ENCODE measurements around the gene TXNDC16.

TXNDC16 gene

DNA sequence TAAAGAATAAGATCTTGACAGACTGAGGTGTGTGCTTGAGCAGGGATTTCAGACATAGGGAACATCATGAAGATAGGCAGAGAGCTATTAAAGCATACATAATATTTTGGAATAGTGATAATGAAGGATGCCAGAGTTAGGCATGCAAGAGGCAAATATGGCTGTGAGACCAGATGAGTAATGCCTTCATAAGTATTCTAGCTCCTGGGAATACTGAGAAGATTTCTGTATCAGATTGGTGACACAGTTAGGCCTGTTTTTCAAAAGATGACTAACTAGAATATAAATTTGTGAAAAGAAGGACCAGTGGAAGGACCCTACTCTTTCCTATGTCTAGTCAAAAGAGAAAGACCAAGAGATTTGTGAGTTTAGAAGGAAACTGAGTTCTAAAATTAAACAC, 108.8 kb downstream of the TXNDC16 start:
- no peak for DNase-seq

DNA sequence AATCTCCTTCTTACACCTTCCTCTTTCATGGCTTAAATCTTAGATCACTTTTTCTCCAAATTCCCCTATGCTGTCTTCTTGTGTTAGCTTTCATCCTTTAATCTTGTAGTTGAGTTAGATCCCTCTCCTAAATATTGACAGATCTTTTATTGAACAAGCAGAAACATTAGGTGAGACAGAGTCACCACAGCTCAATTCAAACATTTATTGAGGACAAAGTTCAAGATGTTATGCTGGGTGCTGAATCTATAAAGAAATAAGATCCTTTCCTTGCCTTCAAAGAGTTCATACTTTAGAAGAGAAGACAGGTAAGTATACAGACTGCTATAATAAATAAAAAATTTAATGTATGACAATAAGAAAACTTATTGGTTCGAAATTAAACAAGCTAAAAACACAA, 109.7 kb downstream of the TXNDC16 start:
- no peak for DNase-seq

GRCh38 chr14:52442166-52442565, 110.1 kb downstream of the TXNDC16 start:
- no peak for DNase-seq

DNA sequence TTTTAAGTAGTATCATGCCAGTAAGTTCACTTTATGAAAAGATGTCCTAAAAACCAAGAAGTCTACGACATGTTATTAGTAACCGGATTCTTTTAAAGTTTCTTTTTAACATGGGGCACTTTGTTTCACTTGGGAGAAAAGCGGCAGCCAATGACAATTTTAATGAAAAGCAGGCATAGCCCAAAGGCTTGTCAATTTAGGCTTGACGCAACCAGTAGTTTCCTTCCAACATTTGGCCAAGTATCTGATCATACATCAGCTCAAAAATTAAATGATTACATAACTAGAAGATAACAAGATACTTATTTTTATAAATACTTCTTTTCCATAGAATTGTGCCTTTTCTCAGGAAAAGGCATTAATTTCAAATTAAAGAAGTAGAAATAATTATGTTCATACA, 112.8 kb downstream of the TXNDC16 start:
- no peak for DNase-seq

DNA sequence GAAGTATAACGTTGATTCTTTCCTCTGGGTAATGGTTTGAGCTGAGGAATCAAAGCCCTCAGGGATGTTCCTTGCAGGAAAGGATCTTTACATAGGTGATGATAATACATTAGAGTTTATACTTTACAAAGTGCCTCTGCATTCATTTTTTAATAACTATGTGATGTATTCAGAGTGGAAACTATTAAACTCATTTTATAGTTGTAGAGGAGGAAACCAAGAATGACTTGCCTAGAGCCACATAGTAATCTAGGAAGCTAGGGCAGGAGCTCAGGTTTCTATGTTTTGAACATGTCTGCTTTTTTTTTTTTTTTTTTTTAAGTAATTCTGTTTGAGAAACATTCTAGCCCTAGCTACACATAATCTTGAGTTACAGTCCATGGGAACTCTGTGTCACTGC, 117.3 kb downstream of the TXNDC16 start:
- DNase-seq, result no peak

DNA sequence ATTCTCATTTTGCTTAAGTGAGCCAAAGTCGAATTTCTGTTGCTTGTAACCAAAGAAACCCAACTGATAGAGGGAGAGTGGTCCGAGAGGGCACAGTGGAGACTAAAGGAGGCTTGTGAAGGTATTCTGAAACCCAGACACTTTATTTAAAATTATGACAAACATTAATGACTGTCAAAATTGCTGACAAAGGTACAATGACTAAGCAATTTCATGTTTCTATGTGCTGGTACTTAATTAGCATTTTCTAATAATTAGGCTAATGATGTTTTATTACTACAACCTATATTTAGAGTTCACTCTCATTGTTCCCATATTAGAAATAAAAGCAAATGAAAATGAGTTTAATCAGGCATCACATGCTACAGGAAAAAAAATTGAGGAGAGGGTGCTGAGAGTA, 121.8 kb downstream of the TXNDC16 start:
- no peak for DNase-seq

GRCh38 chr14:52429451-52429850, 122.9 kb downstream of the TXNDC16 start:
- no peak for DNase-seq

DNA sequence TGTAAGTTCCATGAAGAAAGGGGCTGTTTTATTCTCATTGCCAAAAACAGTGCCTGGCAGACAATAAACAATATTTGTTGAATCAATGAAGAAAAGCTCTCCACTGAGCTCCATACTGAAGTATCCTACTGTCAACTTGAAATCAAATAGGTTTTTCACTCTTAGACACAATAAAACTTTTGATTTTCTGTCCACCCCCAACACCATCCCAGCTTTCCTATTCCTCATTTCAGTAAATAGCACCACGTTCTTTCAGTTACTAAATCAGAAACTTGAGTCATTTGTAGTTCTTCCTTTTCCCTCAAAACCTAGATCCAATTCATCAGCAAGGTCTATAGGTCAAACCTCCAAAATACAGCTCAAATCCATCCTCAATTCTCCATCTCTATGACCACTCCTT, 124.8 kb downstream of the TXNDC16 start:
- no peak for DNase-seq

- no peak for DNase-seq
Observed at GRCh38 chr14:52422650-52423356, 129.5 kb downstream of the TXNDC16 start.

- no peak for DNase-seq
Observed at GRCh38 chr14:52417139-52417538, 135.2 kb downstream of the TXNDC16 start.

- DNase-seq, result no peak
Observed at GRCh38 chr14:52413729-52414408, 138.4 kb downstream of the TXNDC16 start.

GRCh38 chr14:52412426-52412825, 139.9 kb downstream of the TXNDC16 start:
- DNase-seq, result no peak

GRCh38 chr14:52405314-52405713, 147.0 kb downstream of the TXNDC16 start:
- DNase-seq, result no peak

DNA sequence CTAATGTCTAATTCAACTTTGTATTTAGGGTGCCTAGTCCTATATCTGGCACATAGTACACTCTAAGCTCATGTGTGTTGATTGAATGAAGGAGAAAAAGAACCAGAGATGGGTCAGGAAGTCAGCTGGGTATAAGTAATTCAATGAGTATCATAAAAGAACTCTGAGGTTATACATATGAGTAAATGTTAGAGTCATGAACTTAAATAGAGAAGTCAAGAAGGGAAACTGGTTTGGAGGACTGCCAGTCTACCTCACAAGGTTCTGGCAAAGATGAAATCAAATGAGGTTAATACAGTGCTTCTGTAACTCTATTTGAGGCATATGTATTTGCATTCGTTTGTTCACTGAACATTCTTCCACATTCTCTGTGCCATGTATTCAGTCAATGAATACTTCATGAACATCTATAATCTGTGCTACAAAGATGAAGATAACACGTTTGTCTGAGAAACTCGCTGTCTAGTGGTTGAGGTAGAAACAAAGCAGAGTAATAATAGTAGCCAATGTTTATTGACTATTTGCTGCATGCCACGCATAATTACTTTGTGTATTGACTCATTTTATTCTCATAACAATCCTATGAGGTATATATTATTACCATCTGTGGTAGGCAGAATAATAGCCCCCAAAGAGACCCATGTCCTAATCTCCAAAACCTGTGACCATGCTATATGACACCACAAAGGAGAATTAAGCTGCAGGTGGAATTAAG, 149.3 kb downstream of the TXNDC16 start:
- DNase-seq, result peak; percentile 30

DNA sequence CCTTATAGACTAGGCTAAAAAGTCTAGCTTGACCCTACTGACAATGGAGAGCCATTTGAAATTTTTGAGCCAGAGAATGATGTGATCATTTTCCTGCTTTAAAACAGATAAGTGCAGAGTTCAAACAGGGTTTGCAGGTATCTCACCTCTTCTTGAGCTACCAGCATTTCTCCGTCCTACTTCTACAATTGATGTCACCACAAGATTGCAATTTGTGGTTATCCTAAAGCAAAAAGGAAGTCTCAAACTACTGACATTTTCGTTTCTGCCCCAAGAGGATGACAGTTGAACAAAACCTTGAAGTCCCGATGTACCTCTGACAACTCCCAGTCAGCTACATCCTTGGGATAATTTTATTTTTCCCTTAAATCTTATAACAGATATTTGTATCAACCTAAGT, 151.5 kb downstream of the TXNDC16 start:
- peak; percentile 3 for DNase-seq

- no peak for DNase-seq
Observed at GRCh38 chr14:52399921-52400595, 152.2 kb downstream of the TXNDC16 start.

DNA sequence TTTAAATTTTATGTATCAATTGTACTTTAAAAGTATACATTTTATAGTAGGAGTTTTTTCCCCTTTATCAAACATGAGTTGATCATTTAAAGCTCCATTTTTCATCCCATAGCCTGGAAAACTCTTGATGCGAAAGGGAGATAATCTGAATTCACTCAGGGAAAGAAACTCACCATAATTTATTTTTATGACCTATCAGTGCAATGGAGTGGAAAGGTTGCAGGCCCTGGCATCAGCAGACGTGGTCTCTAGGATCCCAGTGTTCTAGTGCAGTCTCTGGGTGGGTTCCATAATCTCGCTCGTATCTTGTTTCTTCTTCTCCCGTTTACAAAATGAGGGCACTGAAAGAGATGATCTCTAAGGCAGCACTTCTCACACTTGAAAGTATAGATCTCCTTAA, 153.2 kb downstream of the TXNDC16 start:
- no peak for DNase-seq

DNA sequence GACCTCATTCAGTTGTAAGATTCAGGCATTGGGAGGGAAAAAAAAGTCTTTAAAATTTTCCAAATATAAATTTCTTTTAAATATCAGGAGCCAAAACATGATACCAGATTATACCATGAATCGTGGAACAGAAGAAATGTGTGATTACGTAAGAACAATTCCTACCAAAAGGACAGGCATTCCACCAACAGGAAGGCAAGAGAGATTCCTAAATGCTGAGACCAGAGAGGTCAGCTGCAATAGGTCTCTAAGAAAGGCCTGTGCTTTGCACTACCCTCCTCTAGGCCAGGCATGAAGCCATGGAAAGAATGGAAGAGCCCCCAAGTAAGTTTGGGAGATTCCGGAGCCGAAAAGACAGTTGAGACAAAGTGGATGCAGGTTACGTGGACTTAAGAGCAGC, 154.5 kb downstream of the TXNDC16 start:
- DNase-seq, result no peak

DNA sequence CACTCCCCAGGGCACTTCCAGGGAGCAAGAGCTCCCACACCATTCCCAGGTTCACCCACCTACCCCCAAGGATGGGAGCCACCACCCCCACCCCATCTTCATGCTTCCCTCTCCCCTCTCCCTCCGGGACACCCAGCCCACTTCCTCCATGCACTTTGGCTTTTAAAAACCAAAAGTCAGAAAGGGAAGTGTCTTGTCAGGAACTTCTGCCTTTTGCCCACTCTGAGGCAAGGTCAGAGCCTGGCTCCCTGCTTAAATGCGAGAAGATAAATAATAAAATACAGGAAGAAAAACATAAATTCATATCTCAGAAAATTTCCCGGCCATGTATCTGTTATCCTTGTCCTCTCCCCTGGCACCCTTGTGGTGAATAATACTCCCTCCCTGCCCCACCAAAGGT, 156.6 kb downstream of the TXNDC16 start:
- DNase-seq, result no peak

DNA sequence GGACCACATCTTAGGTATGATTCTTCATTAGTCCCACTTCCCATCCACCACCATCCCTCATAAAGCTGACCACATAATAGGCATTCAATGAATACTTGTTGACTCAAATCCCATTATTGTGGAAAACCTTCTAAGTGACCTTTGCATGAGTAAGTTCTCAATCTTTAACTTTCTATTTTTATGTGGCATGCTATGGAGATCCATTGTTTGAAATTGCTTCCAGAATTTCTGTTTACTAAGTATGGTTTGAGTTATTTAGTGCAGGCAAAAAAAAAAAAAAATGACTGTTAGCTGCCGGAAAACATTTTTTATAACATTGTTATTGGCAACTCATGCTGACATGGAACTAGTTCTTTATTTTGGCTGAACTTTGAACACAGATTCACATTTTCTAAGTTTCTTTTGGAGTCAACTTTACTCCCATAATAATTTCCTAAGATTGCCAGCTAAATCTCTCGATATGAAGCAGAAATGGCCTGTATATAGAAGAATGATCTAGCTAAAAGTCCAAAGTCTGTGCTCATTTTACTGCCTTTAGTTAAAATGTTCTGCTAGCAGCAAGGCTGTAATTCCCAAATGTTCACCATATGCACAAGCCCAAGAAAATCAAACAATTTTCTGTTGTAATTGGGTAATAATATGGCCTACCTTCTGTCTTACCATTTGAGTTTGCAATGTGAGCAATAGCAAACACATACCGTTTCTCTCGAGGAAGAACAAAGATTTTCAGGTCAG, 160.3 kb downstream of the TXNDC16 start:
- no peak for DNase-seq

All from CD4-positive, alpha-beta T cell treated with Interleukin-6 for 4 hours (primary cell).